KG1 (cell line): Measurements from ENCODE around the gene TPO.
A peak's percentile ranks its signal among the peaks of the same experiment; 100 is the strongest.

ENCODE experiments used
- DNase-seq: peaks from one replicate; lab custom pipeline; 2025; lab: John Stamatoyannopoulos, UW

TPO gene

DNA sequence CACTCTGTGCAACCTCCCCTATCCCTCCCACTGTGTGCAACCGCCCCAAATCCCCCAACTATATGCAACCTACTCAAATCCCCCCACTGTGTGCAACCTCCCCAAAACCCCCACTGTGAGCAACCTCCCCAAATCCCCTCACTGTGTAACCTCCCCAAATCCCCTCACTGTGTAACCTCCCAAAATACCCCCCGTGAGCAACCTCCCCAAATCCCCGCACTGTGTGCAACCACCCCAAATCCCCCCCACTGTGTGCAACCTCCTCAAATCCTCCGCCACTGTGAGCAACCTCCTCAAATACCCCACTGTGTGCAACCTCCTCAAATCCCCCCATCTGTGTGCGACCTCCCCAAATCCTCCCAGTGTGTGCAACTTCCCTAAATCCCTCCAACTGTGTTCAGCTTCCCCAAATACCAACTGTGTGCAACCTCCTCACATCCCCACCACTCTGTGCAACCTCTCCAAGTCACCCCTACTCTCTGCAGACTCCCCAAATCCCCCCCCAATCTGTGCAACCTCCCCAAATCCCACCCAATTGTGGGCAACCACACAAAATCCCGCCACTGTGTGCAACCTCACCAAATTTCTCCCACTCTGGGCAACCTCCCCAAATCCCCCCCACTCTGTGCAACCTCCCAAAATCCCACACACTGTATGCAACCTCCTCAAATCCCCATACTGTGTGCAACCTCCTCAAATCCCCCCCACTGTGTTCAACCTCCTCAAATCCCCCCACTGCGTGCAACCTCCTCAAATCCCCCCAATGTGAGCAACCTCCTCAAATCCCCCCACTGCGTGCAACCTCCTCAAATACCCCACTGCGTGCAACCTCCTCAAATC, 114.1 kb downstream of the TPO start:
- DNase-seq: no peak

DNA sequence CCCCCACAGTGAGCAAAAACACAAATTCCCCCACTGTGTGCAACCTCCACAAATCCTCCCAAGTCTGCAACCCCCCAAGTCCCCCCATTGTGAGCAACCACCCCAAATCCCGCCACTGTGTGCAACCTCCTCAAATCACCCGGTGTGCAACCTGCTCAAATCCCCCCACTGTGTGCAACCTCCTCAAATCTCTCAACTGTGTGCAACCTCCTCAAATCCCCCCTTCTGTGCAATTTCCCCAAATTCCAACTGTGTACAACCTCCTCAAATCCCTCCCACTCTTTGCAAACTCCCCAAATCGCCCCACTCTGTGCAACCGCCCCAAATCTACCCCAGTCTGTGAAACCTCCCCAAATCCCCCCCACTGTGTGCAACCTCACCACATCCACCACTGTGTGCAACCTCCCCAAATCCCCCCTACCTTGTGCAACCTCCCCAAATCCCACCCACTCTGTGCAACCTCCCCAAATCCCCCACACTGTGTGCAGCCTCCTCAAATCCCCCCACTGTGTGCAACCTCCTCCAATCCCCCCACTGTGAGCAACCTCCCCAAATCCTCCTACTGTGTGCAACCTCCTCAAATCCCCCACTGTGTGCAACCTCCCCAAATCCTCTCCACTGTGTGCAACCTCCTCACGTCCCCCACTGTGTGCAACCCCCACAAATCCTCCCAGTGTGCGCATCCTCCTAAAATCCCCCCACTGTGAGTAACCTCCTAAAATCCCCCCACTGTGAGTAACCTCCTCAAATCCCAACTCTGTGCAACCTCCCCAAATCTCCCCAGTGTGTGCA, 115.2 kb downstream of the TPO start:
- no peak for DNase-seq

DNA sequence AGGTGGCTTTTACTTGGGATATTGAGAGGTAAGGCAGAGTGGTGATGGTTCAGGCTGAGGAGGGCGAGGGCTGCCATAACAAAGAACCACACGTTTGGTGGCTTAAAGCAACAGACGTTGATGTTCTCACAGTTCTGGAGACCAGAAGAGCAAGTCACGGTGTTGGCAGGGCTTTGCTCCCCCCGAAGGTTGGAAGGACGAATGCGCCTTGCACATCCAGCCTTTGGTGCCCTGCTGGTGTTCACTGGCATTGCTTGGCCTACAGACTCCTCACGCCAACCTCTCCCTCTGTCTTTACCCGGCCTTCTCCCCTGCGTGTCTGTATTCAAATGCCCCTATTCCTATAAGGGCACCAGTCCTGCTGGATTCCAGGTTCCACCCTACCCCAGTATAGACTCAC, 125.4 kb downstream of the TPO start:
- no peak for DNase-seq

DNA sequence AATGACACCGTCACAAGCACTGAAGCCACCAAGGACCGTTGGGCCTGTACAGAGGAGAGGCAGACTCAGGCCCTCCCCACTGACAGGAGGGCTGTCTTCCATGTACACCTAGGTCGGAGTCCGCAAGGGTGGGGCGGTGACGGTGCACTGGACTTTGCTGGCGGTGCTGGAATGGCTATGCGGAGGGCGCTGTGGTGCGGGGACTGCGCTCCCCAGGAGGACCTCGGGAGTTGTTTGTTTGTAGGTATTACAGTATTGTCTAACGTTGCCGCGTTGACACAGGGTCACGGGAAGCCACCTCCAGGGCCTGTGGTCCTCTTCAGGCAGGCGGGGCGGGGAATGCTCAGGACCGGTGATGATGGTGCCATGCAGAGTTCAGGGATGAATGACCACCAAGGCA, 126.2 kb downstream of the TPO start:
- DNase-seq: no peak

DNA sequence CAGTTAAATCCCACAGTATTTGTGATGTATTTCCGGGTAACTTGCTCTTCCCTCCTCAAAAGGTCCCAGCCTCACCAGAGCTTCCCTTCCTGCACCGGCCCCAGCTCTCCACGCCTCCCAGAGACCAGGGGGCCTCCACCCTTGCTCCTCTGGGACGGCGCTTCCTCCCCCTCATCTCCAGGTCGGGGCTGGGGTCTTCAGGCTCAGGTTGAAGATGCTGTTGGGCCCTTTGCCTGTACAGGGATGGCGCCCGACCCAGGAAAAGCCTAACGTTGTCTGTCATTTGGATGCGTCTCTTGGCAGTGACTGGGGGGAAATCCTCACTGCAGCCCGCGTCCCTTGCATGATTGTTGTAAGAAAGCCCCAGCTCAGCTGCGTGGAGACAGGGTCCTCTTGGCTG, 126.7 kb downstream of the TPO start:
- DNase-seq: no peak

DNA sequence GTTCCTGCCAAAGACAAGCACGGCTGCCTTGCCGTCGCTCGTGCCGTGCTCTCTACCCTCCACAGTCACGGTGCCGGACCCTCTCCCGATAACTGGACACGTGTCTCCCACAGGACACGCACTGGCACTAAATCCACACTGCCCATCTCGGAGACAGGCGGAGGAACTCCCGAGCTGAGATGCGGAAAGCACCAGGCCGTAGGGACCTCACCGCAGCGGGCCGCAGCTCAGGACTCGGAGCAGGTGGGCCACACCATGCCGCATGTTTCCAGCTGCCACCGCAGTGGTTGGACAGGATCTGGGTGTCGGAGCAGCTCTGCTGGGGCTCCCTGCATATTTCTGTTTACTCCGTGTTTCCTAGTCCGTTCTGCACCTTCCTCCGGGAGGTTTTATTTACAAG, 127.2 kb downstream of the TPO start:
- no peak for DNase-seq

DNA sequence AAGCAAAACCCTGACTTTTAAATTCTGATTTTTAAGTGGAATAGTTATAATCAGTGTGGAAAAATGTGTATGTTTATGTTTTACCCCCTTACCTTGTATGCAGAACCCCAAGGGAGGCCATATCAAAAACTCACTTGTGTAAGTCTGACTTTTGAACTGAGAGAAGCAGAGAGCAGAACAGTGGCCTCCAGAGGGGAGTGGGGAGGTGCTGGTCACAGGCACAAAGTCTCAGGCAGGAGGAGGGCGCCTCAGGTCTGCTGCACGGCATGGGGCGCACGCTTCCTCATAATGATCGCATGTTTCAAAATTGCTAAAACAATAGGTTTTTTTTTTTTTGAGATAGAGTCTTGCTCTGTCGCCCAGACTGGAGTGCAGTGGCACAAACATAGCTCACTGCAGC, 127.8 kb downstream of the TPO start:
- DNase-seq: no peak

DNA sequence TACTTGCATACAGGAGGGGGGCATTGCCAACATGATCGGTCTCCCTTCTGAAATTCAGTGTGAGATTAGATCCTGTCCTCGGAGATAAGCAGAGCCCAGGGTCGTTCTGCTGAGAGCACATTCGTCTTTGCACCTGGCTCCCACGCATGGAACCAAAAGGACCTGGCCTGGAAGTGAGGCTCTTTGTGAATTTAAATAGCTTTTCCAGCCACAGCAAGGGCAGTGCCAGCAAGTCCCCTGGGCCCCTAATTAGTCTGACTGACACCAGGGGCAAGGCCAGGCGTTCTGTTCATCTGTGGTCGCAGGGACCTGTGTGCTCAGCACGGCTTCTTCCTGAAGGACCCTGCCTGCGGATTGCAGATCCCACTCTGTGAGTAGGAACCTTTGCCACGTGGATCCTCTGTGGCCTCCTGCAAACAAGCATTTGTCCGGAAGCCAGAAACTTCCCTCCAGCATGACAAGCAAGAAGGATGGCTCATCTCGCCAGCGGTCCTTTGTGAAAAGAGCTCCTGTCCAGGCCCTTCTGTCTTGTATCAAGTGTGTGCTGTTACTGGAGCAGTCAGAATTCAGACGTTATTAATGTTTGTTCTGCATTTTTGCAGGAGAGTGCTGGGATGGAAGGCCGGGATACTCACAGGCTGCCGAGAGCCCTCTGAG, 128.7 kb downstream of the TPO start:
- DNase-seq: no peak

DNA sequence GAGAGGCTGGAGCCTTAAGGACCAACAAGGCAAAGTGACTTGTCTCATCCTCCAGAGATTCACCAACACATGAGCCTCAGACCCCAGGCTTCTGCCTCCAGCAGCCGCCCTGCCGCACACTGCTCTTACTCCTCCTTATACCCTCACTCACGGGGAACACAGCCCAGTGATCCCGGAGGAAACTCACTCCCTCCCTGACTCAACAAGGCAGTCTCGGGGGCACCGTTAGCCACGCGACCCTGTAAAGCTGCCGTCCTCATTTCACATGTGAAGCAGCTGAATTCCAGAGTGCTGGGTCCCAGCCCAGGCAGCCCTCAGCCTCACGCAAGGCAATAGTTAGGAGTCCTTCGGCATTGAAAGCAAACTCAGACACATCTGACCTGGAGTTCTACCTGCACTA, 129.7 kb downstream of the TPO start:
- no peak for DNase-seq

DNA sequence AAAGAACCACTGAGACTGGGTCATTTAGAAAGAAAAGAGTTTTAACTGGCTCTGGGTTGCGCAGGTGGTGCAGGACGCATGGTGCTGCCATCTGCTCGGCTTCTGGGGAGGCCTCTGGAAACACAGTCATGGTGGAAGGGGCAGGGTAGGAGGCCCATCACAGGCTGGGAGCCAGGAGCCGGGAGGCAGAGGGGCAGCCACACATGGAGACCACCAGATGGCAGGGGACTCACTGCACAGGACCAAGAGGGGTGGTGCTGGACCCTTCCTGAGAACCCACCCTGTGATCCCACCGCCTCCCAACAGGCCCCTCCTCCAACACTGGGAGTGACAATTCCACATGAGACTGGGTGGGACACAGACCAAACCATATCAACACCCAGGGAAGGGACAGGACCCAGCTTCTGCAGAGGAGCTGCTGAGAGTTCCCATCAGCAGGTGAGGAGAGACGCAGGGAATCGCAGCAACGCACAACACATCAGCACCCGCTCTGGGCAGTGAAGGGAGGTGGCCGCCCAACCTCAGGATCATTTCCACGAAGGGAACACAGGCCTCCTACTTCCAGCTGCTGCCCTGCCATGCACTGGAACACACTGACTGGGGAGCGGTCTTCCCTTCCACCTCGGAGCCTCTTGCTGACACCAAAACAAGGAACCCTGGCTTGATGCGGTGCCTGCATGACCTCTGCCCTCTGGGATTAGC, 130.7 kb downstream of the TPO start:
- DNase-seq: no peak

DNA sequence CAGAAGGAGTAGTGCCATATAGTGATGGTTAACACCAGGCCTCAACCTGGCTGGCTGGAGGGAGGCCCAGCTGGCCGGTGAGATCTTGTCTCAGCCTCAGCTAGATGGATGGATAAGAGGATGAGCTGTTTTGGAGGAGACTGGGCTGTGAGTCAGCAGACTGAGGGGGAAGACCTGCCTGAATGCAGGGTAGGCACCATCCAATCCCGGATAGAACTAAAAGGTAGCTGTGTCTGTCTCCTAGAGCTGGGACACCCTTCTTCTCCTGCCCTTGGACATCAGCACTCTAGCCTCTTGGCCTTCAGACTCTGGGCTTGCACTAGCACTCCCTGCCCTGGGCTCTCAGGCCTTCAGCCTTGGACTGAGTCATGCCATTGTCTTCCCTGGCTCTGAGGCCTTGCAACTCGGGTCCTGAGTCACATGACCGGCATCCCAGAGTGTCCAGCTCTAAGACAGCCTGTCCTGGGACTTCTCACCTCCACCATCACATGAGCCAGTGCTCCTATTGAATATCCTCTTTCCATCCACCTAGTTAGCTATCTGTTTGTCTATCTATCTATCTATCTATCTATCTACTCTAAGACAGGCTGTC, 131.3 kb downstream of the TPO start:
- DNase-seq: no peak

DNA sequence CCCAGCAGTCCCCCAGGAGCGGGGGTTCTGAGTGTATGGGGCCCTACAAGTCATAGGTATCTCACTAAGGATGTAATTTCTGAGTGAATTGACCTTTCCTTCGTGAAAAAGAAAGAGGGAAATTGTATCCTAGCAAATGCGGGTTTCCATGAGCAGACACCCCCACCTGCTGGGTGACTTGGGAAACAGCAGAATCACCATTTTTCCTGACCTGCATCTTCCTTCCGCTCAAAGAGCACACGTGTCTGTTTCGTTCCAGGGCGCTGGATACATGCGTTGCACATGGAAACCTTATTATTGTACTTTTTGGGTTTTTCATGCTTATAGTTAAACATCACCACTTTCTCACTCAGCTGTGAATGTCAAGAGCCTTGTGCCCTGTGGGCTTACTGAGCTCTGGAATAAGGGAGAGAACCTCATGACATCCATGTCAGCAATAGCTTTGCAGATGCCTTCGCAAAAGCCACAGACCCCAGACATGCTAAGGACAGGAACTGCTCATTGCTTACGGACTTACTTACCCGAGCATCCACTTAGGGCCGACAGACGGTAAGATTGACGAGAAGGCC, 132.8 kb downstream of the TPO start:
- DNase-seq: peak; percentile 9

DNA sequence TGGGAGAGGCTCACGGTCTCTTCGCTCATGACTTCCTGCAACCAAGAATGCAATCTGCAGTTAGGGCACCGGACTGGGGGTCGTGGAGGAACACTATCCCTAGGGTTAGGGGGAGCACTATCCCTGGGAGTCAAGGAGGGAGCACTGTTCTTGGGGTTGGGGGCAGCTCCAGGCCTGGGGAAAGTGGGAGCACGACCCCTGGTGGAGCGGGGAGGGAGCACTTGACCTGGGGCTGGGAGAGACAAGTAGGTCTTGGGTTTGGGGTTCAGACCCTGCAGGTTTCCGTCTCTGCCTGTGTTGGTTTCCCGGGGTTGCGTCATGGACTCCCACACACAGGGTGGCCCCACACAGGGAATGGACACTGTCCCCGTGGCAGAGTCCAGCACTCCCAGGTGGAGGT, 133.6 kb downstream of the TPO start:
- DNase-seq: no peak

DNA sequence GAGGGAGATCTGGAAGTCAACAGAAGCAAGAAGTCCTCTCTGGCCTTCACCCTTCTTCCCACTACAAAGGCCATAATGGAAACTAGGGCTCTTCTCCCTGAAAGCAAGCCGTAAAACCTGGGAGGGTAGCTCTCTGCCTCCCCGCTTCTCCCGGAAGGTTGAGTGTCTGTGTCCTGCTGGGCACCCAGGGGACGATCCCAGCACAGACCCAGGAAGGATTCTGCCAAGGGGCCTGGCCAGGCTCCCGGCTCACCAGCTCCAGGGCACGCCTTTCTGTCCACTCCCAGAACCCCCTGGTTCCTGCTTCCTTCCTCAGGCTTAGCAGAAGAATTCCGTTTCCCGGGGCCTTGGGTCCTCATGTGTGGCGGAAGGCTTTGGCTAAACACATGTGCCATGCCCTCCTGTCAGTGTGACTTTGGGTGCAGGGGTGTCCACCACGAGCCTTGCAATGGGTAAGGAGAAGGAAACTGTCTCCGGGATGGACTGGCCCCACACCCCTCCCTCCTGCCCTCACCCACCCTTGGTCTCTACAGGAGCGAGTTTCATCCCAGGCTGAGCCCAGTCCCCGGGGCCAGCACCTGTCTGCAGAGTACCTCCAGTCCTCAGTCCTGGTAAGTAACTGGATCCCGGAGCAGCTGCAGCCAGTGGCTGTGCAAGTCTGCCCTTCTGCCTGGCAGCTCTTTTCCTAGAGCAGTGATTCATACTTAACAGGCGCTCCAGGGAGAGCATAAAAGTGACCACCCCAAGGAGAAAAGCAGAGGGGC, 135.8 kb downstream of the TPO start:
- no peak for DNase-seq

DNA sequence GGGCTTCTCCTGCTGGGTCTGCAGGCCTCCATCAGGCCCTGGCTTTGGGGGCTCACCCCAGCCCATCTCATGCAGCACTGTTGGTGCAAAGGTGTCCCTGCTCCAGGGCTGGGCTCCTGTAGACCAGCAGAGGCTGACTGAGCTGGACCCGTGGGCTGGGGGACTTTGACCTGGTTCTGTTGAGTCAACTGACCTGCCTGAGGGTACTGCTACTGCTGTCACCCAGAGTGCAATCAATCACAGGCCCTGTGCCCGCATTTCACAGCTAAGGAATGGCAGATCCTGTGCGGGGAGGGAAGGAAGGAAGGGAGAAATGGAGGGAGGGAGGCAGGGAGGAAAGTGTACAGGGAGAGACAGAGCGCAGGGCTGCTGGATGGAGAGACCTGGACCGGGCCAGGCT, 136.8 kb downstream of the TPO start:
- DNase-seq: no peak

DNA sequence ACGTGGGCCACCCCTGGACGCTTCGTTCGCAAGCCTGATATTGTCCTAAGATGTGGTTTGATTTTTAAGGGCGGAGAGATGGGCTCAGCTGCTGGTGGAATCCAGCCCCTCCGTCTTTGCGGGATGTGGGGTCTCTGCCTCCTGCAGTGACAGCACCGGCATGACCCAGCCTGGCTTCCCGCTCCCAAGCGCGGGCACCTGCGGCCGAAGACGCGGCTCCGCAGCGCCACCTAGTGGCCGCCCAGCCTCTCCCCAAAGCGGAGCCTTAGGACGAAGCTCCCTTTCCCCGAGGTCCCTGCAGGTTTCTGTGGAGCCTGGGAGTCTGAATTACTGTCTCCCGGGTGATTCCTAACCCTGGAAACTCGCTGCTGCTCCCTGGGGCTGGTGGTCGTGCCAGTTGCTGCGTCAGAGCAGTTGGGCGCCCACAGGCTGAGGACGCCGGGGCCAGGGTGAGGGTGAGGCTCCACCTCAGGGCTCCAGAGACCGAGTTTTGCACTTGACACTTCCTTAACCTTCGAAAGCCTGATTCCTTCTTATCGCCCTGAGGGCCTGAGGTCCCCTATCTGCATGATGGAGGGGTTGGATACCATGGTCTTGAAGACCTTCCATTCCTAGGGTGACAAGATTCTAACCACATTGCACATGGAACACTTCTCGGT, 137.5 kb downstream of the TPO start:
- no peak for DNase-seq

DNA sequence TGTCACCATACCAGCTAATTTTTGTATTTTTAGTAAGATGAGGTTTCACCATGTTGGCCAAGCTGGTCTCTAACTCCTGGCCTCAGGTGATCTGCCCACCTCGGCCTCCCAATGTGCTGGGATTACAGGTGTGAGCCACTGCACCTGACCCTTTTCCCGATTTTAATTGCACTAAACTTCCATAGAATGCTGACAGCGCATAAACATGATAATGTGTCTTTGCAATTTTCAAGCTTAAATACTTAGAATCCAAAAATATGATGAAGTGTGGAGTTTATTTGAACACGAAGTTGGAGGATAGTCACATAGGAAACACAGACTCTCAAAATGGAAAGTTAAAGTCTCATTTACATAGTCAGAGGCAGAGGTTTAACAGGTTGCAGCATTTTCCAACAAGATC, 138.6 kb downstream of the TPO start:
- no peak for DNase-seq

DNA sequence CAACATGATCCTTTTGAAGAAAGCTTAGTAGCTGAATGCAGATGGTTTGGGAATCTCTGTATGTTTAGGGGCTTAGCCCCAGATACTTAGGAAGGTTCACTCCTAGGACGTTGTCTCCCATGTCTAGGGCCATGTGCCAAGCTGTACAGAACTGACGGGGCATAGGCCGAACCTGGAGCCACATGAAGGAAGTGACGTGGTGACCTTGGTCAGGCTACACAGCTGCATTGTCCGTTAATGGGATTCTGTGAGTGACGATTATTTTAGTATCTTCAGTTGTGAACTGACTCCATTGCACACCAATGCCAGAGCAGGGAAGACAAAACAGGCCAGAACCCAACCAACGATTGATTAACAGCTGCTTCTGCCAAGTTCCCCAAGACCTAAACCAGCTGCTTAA, 139.3 kb downstream of the TPO start:
- no peak for DNase-seq

DNA sequence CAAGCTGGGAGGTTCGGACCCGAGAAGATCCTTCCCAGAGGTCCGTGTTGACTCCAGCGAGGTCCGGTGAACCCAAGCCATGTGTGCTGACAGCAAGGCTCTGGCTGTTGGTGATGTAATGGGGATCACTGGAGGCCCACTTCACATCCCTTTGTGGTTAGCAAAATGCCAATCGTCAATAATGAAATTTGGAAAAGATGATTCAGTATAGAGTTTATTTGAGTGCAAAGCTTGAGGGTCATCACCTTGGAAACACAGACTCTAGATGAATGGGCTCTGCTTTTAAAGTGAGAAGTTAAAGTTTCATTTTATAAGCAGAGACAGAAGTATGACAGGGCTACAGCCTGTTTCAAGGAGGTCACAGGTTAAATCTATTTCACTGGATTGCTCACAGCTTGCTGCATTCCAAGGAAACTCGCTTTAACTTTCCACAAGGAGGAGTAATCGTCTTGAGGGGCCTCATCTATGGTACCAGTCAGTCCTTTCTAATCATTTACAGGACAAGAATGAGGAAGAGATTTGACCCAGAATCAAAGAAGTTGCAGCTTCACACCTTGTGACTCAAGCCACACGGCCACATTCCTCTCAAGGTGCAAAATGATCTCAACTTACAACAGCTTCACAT, 140.5 kb downstream of the TPO start:
- DNase-seq: no peak

DNA sequence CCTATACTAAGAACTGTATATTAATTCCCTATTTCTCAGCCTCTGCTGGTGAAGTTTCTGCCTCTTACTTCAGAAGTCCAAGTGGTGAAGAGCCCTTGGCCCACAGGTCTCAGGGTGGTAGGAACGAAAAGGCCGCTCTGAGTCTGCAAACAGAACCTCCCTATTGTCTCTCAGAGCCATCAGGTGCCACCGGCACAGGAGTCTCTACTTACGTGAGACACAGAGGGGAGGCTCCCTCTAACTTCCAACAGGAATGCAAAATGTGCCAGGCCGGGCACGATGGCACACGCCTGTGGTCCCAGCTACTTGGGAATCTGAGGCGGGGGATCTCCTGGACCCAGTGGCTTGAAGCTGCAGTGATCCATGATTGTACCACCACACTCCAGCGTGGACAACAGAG, 143.0 kb downstream of the TPO start:
- DNase-seq: no peak
